SU-DHL-6 (cell line): ENCODE results near the gene ANKRD20A1.
"Not testable (repeated sequence)": the region's sequence is repeated elsewhere in the genome, so short reads cannot be mapped to it uniquely, and the experiment has no call there.

ENCODE experiments used
- H2AFZ ChIP-seq: fragments of 200-600 bp; sonication (generic); 2 replicates; pipeline ENCODE4 v1.6.1; 2014; ENCODE audit warnings: low read depth, mild to moderate bottlenecking, moderate library complexity, mixed read lengths, antibody characterized with exemption, low read length; ENCODE audit not compliant: severe bottlenecking
- H3F3A ChIP-seq: fragments of 200-600 bp; shearing (Covaris generic); 2 replicates; pipeline ENCODE4 v1.6.0; 2016; ENCODE audit warnings: antibody characterized with exemption, mild to moderate bottlenecking; ENCODE audit not compliant: insufficient read depth
- H3K27ac ChIP-seq: fragments of 200-600 bp; sonication (generic); 2 replicates; pipeline ENCODE4 v1.5.1; 2016; ENCODE audit warnings: low read depth, mild to moderate bottlenecking, low read length, moderate library complexity, mixed read lengths
- H3K27me3 ChIP-seq: fragments of 200-600 bp; sonication (generic), shearing (Covaris generic); 2 replicates; pipeline ENCODE4 v1.6.0; 2014; ENCODE audit warnings: mild to moderate bottlenecking, low read length
- H3K36me3 ChIP-seq: fragments of 200-600 bp; sonication (generic); 2 replicates; pipeline ENCODE4 v1.6.1; 2014; ENCODE audit warnings: mild to moderate bottlenecking, low read length, mixed read lengths
- H3K4me2 ChIP-seq: fragments of 300-600, 200-600 bp; shearing (Covaris generic), sonication (generic); 2 replicates; pipeline ENCODE4 v1.6.0; 2014; ENCODE audit warnings: low read length, low read depth, mild to moderate bottlenecking; ENCODE audit not compliant: poor library complexity, severe bottlenecking
- H3K4me3 ChIP-seq: fragments of 200-600 bp; sonication (generic); 2 replicates; pipeline ENCODE4 v1.5.1; 2014; ENCODE audit warnings: antibody characterized with exemption, low read length, mild to moderate bottlenecking, mixed read lengths; ENCODE audit not compliant: insufficient read depth, poor library complexity, severe bottlenecking
- H3K79me2 ChIP-seq: fragments of 200-600 bp; sonication (generic); 2 replicates; pipeline ENCODE4 v1.6.1; 2014; ENCODE audit warnings: mild to moderate bottlenecking, low read length, moderate library complexity; ENCODE audit not compliant: insufficient read depth
- H3K9ac ChIP-seq: fragments of 200-600 bp; sonication (generic); 2 replicates; pipeline ENCODE4 v1.7.0; 2014; ENCODE audit warnings: mild to moderate bottlenecking, low read length
- H3K9me2 ChIP-seq: fragments of 200-600 bp; sonication (generic); replicated peaks from 2 replicates; pipeline ENCODE4 v1.6.1; 2014; ENCODE audit warnings: low read length; ENCODE audit not compliant: insufficient read depth
- H3K9me3 ChIP-seq: fragments of 200-600 bp; sonication (generic); 2 replicates; pipeline ENCODE4 v1.6.1; 2014; ENCODE audit warnings: low read length, mixed read lengths; ENCODE audit not compliant: insufficient read depth
- H4K20me1 ChIP-seq: fragments of 200-600 bp; sonication (generic); 2 replicates; pipeline ENCODE4 v1.6.1; 2014; ENCODE audit warnings: low read depth, mild to moderate bottlenecking, antibody characterized with exemption, low read length, moderate library complexity, mixed read lengths

The ANKRD20A1 gene

GRCh38 chr9:67858871-67859270 is at the start of gene ANKRD20A1:
Gene ANKRD20A1 (plus strand): TSS chr9:67858931. CDS start chr9:67859427, 496 bp downstream.
- H3K4me2 ChIP-seq, H2AFZ ChIP-seq, H4K20me1 ChIP-seq, H3K27ac ChIP-seq, H3K36me3 ChIP-seq, H3K27me3 ChIP-seq, H3K79me2 ChIP-seq, H3K9me2 ChIP-seq, H3K9ac ChIP-seq, H3K9me3 ChIP-seq, H3K4me3 ChIP-seq, H3F3A ChIP-seq: not testable (repeated sequence)

DNA sequence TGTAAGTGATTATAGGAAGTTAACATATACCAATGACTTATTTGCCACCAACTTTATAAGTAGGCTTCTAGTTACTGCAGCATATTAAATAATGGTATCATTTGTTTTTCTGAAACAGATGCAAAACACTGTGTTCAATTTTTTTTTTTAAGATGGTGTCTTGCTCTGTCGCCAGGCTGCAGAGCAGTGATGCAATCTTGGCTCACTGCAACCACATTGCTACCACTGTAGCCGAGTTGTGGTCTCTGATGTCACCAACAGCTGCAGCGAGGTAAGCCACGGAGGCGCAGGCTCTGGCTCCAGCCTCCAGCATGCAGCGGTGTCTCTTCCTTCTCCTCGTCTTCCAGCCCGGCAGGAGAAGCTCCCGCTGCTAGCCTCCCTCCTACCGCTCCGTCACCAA is 26.6 kb upstream of the ANKRD20A1 start:
- not testable (repeated sequence) for H3F3A ChIP-seq, H3K79me2 ChIP-seq, H3K9ac ChIP-seq, H3K4me2 ChIP-seq, H4K20me1 ChIP-seq, H2AFZ ChIP-seq, H3K9me2 ChIP-seq, H3K27me3 ChIP-seq, H3K27ac ChIP-seq, H3K36me3 ChIP-seq, H3K4me3 ChIP-seq, H3K9me3 ChIP-seq
